Esophagus squamous epithelium (tissue), 4 donors: Measurements from ENCODE around the gene SHC1.

ENCODE experiments used
- POLR2A ChIP-seq, 4 donors: fragments of 450-650 bp; IDR thresholded peaks; one replicate each; pipeline ENCODE4 v1.6.1; 2017; ENCODE audit warnings: antibody characterized with exemption in 4 of 4, mild to moderate bottlenecking in 4 of 4, moderate library complexity in 3 of 4
- TF ChIP-seq, protein P1 (sequence below), 6 experiments: fragments of 450-650 bp in 4 of 6; fragments of 200-600 bp in 2 of 6; sonication (generic) in 2 of 6; IDR thresholded peaks; one replicate each; pipeline ENCODE4 v1.5.1; 2016 to 2019; ENCODE audit warnings: antibody characterized with exemption in 6 of 6, mild to moderate bottlenecking in 4 of 6, moderate library complexity in 4 of 6

DNA sequence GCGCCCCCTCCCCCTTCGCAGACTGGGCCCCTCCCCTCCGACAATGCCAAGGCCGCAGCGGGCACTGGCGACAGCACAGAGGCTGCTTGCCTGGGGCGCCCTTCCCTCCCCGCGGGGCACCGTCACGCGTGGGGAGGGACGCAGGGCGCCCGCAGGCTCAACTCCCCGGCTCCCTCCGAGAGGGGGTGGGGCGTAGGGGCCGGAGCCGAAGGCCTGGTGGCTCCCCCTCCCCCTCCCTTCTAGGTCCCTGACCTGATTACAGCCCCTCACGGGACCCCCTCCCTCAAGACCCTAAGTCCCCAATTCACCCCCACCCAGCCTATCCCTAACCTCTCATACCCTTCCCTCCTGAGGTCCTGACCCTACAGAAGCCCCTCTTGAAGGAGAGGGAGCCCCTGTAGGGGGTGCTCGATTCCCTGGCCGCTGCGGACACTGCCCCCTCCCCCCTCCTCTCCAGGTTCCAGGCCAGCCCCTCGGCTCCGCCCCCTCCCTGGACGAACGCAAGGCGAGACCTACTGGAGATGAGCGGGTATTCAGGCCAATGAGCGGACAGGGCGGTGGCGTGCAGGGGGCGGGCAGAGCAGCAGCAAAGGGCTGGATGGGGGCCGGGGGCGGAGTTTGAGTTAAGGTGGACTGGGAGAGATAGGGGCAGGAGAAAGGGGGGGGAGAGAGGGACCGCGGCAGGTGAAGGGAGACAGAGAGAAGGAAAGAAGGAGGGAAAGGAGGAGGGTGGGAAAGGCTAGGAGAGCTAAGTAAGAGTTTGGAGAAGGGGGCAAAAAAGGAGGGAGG, 31.3 kb upstream of the SHC1 start:
- TF ChIP-seq POLR2A (IDR thresholded peaks at IDR 0.05): peak in 3 of 4 donors; percentile 3 to 85 (median 48)
- TF ChIP-seq, protein P1, sequence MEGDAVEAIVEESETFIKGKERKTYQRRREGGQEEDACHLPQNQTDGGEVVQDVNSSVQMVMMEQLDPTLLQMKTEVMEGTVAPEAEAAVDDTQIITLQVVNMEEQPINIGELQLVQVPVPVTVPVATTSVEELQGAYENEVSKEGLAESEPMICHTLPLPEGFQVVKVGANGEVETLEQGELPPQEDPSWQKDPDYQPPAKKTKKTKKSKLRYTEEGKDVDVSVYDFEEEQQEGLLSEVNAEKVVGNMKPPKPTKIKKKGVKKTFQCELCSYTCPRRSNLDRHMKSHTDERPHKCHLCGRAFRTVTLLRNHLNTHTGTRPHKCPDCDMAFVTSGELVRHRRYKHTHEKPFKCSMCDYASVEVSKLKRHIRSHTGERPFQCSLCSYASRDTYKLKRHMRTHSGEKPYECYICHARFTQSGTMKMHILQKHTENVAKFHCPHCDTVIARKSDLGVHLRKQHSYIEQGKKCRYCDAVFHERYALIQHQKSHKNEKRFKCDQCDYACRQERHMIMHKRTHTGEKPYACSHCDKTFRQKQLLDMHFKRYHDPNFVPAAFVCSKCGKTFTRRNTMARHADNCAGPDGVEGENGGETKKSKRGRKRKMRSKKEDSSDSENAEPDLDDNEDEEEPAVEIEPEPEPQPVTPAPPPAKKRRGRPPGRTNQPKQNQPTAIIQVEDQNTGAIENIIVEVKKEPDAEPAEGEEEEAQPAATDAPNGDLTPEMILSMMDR (IDR thresholded peaks at IDR 0.05): peak in 3 of 6 experiments; percentile 14 to 28 (median 16)
